ENCODE measurements around the gene RLF. TPM values are rescaled to one million over a fixed set of nuclear protein-coding genes. Genes with fewer than 3 reads are reported as not detected.

Gene RLF
- total RNA-seq, 1 donor from 2014 or later: 14.0 TPM

DNA sequence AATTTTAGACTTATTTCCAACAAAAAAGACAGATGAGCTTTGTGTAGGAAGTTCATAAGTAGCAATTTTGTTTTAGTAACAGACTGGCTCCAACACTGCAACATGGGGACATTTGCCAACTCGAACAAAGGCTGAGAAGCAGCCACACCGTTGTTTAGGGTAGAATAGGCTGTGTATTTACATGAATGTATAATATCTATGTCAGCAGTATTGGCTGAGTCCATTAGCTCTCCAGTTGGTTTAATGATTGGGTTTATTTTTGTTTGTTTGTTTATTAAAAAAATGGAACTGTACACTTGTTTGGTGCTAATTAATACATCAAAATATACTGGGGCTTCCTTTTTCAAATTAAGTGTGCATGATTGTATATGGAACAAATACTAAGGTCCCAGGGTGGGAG lies 79.2 kb downstream of the RLF start:
- no peaks in the 10 kb centered on the region for H3K9me3 Mint-ChIP-seq (ENCODE audit: unreplicated experiment)
- no peak overlapping the region for H3K27ac Mint-ChIP-seq (ENCODE audit: unreplicated experiment)
- DNase-seq (ENCODE audit: extremely low spot score, unreplicated experiment): no peak
- TF ChIP-seq, protein P1, sequence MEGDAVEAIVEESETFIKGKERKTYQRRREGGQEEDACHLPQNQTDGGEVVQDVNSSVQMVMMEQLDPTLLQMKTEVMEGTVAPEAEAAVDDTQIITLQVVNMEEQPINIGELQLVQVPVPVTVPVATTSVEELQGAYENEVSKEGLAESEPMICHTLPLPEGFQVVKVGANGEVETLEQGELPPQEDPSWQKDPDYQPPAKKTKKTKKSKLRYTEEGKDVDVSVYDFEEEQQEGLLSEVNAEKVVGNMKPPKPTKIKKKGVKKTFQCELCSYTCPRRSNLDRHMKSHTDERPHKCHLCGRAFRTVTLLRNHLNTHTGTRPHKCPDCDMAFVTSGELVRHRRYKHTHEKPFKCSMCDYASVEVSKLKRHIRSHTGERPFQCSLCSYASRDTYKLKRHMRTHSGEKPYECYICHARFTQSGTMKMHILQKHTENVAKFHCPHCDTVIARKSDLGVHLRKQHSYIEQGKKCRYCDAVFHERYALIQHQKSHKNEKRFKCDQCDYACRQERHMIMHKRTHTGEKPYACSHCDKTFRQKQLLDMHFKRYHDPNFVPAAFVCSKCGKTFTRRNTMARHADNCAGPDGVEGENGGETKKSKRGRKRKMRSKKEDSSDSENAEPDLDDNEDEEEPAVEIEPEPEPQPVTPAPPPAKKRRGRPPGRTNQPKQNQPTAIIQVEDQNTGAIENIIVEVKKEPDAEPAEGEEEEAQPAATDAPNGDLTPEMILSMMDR (IDR thresholded peaks at IDR 0.05): no peak
- no peaks in the 10 kb centered on the region for H3K27me3 Mint-ChIP-seq (ENCODE audit: unreplicated experiment)
- H3K36me3 Mint-ChIP-seq (ENCODE audit: unreplicated experiment): peaks cover 27% of the 10 kb centered on the region
- peaks cover 31% of the 10 kb centered on the region for H3K4me1 Mint-ChIP-seq (ENCODE audit: unreplicated experiment)
- H3K4me3 Mint-ChIP-seq (ENCODE audit: unreplicated experiment): no peak overlapping the region

- Mint-ChIP-seq H3K27me3 (ENCODE audit: unreplicated experiment) (no peaks in the 10 kb centered on the region), H3K27ac (ENCODE audit: unreplicated experiment) (no peak overlapping the region), H3K4me3 (ENCODE audit: unreplicated experiment) (no peak overlapping the region), H3K9me3 (ENCODE audit: unreplicated experiment) (no peaks in the 10 kb centered on the region), H3K36me3 (ENCODE audit: unreplicated experiment) (peaks cover 18% of the 10 kb centered on the region), H3K4me1 (ENCODE audit: unreplicated experiment) (peaks cover 31% of the 10 kb centered on the region)
- TF ChIP-seq, protein P1 (IDR thresholded peaks at IDR 0.05): no peak
- no peak for DNase-seq (ENCODE audit: extremely low spot score, unreplicated experiment)
Measured at GRCh38 chr1:40241362-40241761, 80.2 kb downstream of the RLF start.

GRCh38 chr1:40243351-40243750 lies 82.2 kb downstream of the RLF start:
- H3K36me3 Mint-ChIP-seq (ENCODE audit: unreplicated experiment): peaks cover 4% of the 10 kb centered on the region
- no peak for DNase-seq (ENCODE audit: extremely low spot score, unreplicated experiment)
- no peaks in the 10 kb centered on the region for H3K27me3 Mint-ChIP-seq (ENCODE audit: unreplicated experiment)
- H3K4me3 Mint-ChIP-seq (ENCODE audit: unreplicated experiment): no peak overlapping the region
- H3K4me1 Mint-ChIP-seq (ENCODE audit: unreplicated experiment): peaks cover 31% of the 10 kb centered on the region
- no peaks in the 10 kb centered on the region for H3K9me3 Mint-ChIP-seq (ENCODE audit: unreplicated experiment)
- TF ChIP-seq, protein P1 (IDR thresholded peaks at IDR 0.05): no peak
- peak overlapping the region; percentile 20 for H3K27ac Mint-ChIP-seq (ENCODE audit: unreplicated experiment)

DNA sequence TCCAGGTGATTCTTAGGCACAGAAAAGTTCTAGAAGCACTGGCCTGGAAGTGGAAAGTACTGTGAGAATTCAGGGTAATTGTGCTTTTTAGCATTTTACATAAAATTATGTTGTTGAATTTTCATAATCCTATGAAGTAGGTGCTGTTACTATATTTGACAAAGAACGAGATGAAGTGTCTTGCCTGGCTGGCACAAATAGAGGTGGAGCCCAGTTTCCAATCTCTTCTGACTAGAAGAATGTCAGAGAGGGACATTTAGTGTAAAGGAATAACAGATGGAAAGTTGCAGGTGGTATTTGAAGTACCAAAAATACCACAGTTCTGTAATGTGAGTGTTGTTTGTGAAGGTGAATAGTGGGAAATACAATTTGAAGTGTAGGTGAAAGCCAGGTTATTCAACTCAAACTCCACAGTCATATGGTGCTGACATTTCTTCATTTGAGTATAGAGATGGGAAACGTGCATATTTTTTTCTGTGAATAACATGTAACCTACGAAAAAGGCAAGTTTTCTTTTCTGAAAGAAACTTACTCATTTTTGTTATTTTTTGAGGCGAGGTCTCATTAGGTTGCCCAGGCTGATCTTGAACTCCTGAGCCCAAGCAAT lies 83.1 kb downstream of the RLF start:
- no peak overlapping the region for H3K4me3 Mint-ChIP-seq (ENCODE audit: unreplicated experiment)
- H3K36me3 Mint-ChIP-seq (ENCODE audit: unreplicated experiment): peaks cover 4% of the 10 kb centered on the region
- peaks cover 29% of the 10 kb centered on the region for H3K4me1 Mint-ChIP-seq (ENCODE audit: unreplicated experiment)

GRCh38 chr1:40245686-40246085 lies 84.5 kb downstream of the RLF start:
- peaks cover 24% of the 10 kb centered on the region for H3K4me1 Mint-ChIP-seq (ENCODE audit: unreplicated experiment)
- H3K27me3 Mint-ChIP-seq (ENCODE audit: unreplicated experiment): no peaks in the 10 kb centered on the region
- no peak overlapping the region for H3K4me3 Mint-ChIP-seq (ENCODE audit: unreplicated experiment)
- DNase-seq (ENCODE audit: extremely low spot score, unreplicated experiment): no peak
- H3K36me3 Mint-ChIP-seq (ENCODE audit: unreplicated experiment): no peaks in the 10 kb centered on the region
- H3K27ac Mint-ChIP-seq (ENCODE audit: unreplicated experiment): no peak overlapping the region
- TF ChIP-seq, protein P1 (IDR thresholded peaks at IDR 0.05): no peak
- H3K9me3 Mint-ChIP-seq (ENCODE audit: unreplicated experiment): no peaks in the 10 kb centered on the region

More for the DNA sequence above, 83.1 kb downstream of the RLF start:
- Mint-ChIP-seq H3K27ac (ENCODE audit: unreplicated experiment) (peak overlapping the region; percentile 5), H3K9me3 (ENCODE audit: unreplicated experiment) (no peaks in the 10 kb centered on the region), H3K27me3 (ENCODE audit: unreplicated experiment) (no peaks in the 10 kb centered on the region)
- TF ChIP-seq, protein P1 (IDR thresholded peaks at IDR 0.05): no peak
- DNase-seq (ENCODE audit: extremely low spot score, unreplicated experiment): no peak

All from osteocyte (in vitro differentiated cells).